Thymus (tissue), 11 donors: ENCODE results near the gene TMEM33. TPM values are rescaled to one million over a fixed set of nuclear protein-coding genes. Genes with fewer than 3 reads are reported as not detected.

Source experiments
- DNase-seq, 9 donors: peaks; one replicate each; pipeline ENCODE4 v3.0.0-alpha.2; 2013; ENCODE audit warnings: low spot score in 9 of 9, low read depth in 6 of 9, missing footprints in 1 of 9
- H3K27ac ChIP-seq, 2 donors: one replicate each; pipeline ENCODE4 v1.5.1; 2013; ENCODE audit warnings: control low read depth in 1 of 2, low read depth in 1 of 2, low read length in 1 of 2, mild to moderate bottlenecking in 1 of 2, moderate library complexity in 1 of 2
- H3K27me3 ChIP-seq, 2 donors: one replicate each; pipeline ENCODE4 v1.5.1; 2013; ENCODE audit warnings: low read length in 1 of 2; ENCODE audit not compliant: control insufficient read depth in 2 of 2, insufficient read depth in 1 of 2
- H3K36me3 ChIP-seq, 2 donors: one replicate each; pipeline ENCODE4 v1.5.1; 2013; ENCODE audit warnings: low read length in 1 of 2, mild to moderate bottlenecking in 1 of 2, moderate library complexity in 1 of 2; ENCODE audit not compliant: control insufficient read depth in 2 of 2, insufficient read depth in 2 of 2
- H3K4me1 ChIP-seq, 2 donors: one replicate each; pipeline ENCODE4 v1.5.1; 2013; ENCODE audit warnings: low read length in 2 of 2; ENCODE audit not compliant: control insufficient read depth in 2 of 2, insufficient read depth in 2 of 2
- H3K4me3 ChIP-seq, 2 donors: one replicate each; pipeline ENCODE4 v1.5.1; 2013; ENCODE audit warnings: low read length in 2 of 2, control low read depth in 1 of 2, mild to moderate bottlenecking in 1 of 2
- H3K9me3 ChIP-seq, 2 donors: one replicate each; pipeline ENCODE4 v1.5.1; 2013; ENCODE audit warnings: low read length in 1 of 2, mild to moderate bottlenecking in 1 of 2; ENCODE audit not compliant: control insufficient read depth in 2 of 2, insufficient read depth in 1 of 2
- WGBS: extraction: QIAGEN DNeasy Blood & Tissue Kit; methylation state at CpG from one replicate; pipeline ENCODE4 v1.1.7; 2013; 5-methylcytosine and 5-hydroxymethylcytosine counted together
- polyA plus RNA-seq: library from polyadenylated mRNA; stranded (reverse); fragments of 200-250 nt; gene quantifications from one replicate; pipeline ENCODE4 v1.2.3, GENCODE V29; 2013
- total RNA-seq: library from RNA; stranded (reverse); fragments of 120-200 nt; gene quantifications from one replicate; pipeline ENCODE4 v1.2.4, GENCODE V29; 2013
- donor health status: healthy.

TMEM33 gene
- total and polyA plus RNA-seq, 2 donors: 13.7 to 23.8 TPM

- Histone ChIP-seq H3K36me3 (no peaks in the 10 kb centered on the region), H3K4me1 (no peaks in the 10 kb centered on the region), H3K9me3 (peaks cover 0 to 6% of the 10 kb centered on the region in 2 donors), H3K4me3 (no peak within 1 kb of the TSS), H3K27me3 (no peaks in the 10 kb centered on the region), H3K27ac (no peak within 1 kb of the TSS)
- no peak for DNase-seq
- 94% methylated on average over 12 of the region's 12 CpGs for WGBS
Observed at GRCh38 chr4:41981456-41981855, 46.2 kb downstream of the TMEM33 start, which contains the start of gene DCAF4L1. Gene DCAF4L1 (plus strand): TSS chr4:41981756. CDS start chr4:41981793, 37 bp downstream.

GRCh38 chr4:41982716-41983115 lies 47.5 kb downstream of the TMEM33 start:
- H3K27me3 ChIP-seq: no peaks in the 10 kb centered on the region
- H3K36me3 ChIP-seq: no peaks in the 10 kb centered on the region
- H3K4me1 ChIP-seq: no peaks in the 10 kb centered on the region
- H3K9me3 ChIP-seq: peaks cover 0 to 6% of the 10 kb centered on the region in 2 donors
- no peak for DNase-seq
- H3K4me3 ChIP-seq: no peak overlapping the region
- 98% methylated on average over 22 of the region's 22 CpGs for WGBS
- no peak overlapping the region for H3K27ac ChIP-seq

DNA sequence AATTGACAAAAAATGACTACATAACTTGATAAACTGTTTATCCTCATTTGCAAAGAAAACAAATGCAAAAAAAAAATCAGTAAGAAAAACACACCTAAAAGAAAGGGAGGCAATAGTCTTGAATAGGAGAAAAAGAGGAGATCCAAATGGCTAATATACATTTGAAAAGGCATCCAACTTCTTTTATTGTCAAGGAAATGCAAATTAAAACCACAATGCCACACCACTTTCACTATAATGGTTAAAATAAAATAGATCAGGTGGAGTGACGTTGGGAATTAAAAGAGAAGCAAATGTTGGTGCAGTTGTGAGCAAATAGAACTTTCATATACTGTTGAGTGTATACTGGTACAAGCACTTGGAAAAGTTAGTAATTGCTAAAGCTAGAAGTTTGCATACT lies 49.9 kb downstream of the TMEM33 start:
- H3K4me3 ChIP-seq: no peak overlapping the region
- H3K4me1 ChIP-seq: peaks cover 0 to 2% of the 10 kb centered on the region in 2 donors
- no peak for DNase-seq
- no peaks in the 10 kb centered on the region for H3K27me3 ChIP-seq
- H3K36me3 ChIP-seq: no peaks in the 10 kb centered on the region
- H3K27ac ChIP-seq: no peak overlapping the region
- 51% methylated on average over 1 of the region's 1 CpG for WGBS
- peaks cover 0 to 6% of the 10 kb centered on the region in 2 donors for H3K9me3 ChIP-seq

- DNase-seq: peak in 3 of 9 donors; percentile 2 to 13 (median 13)
- H3K4me3 ChIP-seq: peak overlapping the region; percentile 78 to 95
- H3K4me1 ChIP-seq: peaks cover 9 to 12% of the 10 kb centered on the region in 2 donors
Observed at GRCh38 chr4:41989994-41990364, 54.8 kb downstream of the TMEM33 start.

DNA sequence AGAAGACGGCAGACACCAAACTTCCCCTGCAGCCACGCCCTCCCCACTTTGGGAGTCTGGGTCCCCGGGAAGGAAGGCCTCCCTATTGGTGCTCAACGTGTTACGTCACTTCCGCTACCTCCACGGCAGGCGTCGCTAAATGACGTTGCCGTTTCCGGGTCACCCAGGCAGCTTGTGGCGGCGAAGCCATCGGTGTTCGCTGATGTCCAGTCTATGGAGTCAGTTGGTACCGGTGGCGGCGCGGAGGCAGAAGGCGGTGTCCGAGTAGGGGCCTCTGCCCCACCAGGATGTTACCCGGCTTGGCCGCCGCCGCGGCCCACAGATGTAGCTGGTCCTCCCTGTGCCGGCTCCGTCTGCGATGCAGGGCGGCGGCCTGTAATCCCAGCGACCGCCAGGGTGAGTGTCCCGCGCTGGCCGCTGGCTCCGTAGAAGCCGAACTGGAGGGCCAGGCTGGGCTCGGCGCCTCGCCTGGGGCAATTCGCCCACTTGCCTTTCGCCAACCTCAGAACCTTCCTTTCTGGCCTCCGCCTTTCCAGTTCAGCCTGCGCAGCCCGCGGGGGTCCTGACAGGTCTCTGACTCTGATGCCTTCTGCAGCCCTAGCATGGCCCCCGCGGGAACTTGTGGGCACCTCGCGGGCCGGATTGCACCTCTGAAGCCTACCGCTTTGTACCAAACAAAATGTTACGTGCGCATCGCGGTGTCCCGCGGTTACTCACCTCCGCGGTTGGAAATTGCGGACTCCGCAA lies 55.3 kb downstream of the TMEM33 start, which contains the start of gene SLC30A9:
TSS of gene SLC30A9 (plus strand) at position 166 of the 747 bp plus-strand sequence. CDS start at position 288, 122 bp downstream.
- Histone ChIP-seq H3K4me1 (peaks cover 9 to 12% of the 10 kb centered on the region in 2 donors), H3K4me3 (peak within 1 kb of the TSS; percentile 78 to 95), H3K9me3 (no peaks in the 10 kb centered on the region), H3K27me3 (peaks cover 0 to 2% of the 10 kb centered on the region in 2 donors), H3K27ac (peak within 1 kb of the TSS; percentile 70 to 82), H3K36me3 (no peaks in the 10 kb centered on the region)
- WGBS: under 1% methylated on average over 64 of the region's 64 CpGs
- DNase-seq: peak; percentile 86 to 98 (median 94)

More at GRCh38 chr4:41989994-41990364, 54.8 kb downstream of the TMEM33 start:
- WGBS: 2% methylated on average over 12 of the region's 12 CpGs
- Histone ChIP-seq H3K36me3 (no peaks in the 10 kb centered on the region), H3K27me3 (peaks cover 0 to 2% of the 10 kb centered on the region in 2 donors), H3K27ac (peak overlapping the region; percentile 40 to 60), H3K9me3 (no peaks in the 10 kb centered on the region)

DNA sequence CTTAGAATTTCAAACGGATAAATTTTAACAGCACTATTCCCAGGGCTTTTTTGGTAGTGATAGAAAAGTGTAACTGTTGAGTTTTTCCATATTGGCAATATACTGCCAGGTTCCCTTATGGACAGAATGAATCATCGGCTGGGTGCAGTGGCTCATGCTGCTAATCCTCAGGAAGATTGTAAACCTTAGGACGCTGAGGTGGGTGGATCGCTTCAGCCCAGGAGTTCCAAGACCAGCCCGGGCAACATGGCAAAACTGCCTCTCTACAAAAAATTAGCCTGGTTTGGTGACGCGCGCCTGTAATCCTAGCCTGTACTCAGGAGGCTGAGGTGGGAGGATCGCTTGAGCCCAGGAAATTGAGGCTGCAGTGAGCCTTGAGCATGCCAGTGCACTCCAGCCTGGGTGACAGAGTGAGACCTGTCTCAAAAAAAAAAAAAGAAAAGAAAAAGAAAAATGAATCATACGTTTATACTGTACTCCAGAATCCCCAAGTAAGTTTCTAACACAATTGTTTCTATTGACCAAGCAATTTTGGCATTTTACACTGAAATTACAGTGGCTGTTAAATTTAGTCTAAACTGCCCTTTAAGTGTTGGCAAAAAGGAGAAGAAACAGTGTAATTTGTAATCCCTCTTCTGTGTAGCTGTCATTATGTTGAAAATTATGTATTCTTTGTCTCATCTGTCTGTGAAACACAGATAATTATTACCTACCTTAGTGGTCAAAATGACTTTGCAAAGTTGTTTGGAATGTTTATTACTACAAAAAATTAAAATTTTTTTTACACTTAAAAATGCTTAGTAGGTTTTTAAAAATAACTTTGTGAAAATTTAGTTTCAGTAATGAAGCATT lies 56.9 kb downstream of the TMEM33 start:
- peaks cover 0 to 2% of the 10 kb centered on the region in 2 donors for H3K27me3 ChIP-seq
- H3K36me3 ChIP-seq: no peaks in the 10 kb centered on the region
- no peak overlapping the region for H3K27ac ChIP-seq
- DNase-seq: no peak
- H3K9me3 ChIP-seq: no peaks in the 10 kb centered on the region
- peaks cover 9 to 12% of the 10 kb centered on the region in 2 donors for H3K4me1 ChIP-seq
- H3K4me3 ChIP-seq: no peak overlapping the region
- WGBS: 97% methylated on average over 10 of the region's 10 CpGs

DNA sequence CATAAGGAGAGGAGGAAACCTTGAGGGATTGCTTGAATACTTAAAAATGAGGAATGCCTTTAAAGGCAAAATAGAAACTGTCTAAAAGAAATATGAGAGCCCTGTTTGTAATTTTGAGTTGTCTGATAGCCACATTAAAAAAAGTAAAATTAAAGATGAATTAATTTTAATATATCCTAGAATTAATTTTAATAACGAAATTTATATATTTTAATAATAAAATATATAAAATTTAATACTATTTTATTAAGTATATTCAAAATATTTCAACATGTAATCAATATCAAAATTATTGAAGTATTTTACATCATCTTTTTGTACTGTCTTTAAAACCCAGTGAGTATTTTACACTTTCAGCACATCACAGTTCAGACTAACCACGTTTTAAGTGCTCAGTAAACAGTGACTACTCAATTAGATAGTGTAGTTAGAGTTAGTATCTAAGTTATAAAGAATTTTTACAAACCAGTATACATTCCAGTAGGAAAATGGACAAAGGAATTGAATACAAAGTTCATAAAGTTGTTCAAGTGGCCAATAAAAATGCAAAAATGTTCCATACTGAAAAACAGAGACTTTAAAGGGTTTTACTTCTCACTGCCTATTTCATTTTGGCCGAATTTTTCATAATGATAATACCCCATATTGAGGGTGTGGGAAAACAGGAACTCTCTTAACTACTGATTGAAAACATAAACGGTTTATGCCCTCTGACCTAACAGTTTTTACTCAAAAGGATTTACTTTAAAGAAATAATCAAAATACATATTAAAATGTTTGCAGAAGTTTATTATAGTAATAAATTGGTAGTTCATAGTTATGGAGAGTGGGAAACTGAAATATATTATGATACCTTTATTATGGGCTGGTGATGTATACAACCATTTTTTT lies 58.0 kb downstream of the TMEM33 start:
- DNase-seq: no peak
- WGBS: 92% methylated on average over 4 of the region's 4 CpGs
- H3K9me3 ChIP-seq: no peaks in the 10 kb centered on the region
- H3K36me3 ChIP-seq: no peaks in the 10 kb centered on the region
- H3K4me3 ChIP-seq: no peak overlapping the region
- H3K27ac ChIP-seq: no peak overlapping the region
- H3K27me3 ChIP-seq: peaks cover 0 to 2% of the 10 kb centered on the region in 2 donors
- peaks cover 9 to 12% of the 10 kb centered on the region in 2 donors for H3K4me1 ChIP-seq

GRCh38 chr4:41994461-41994985 lies 59.3 kb downstream of the TMEM33 start:
- H3K4me3 ChIP-seq: no peak overlapping the region
- no peak for DNase-seq
- peaks cover 0 to 2% of the 10 kb centered on the region in 2 donors for H3K27me3 ChIP-seq
- H3K36me3 ChIP-seq: no peaks in the 10 kb centered on the region
- 99% methylated on average over 3 of the region's 3 CpGs for WGBS
- H3K9me3 ChIP-seq: no peaks in the 10 kb centered on the region
- peaks cover 9 to 12% of the 10 kb centered on the region in 2 donors for H3K4me1 ChIP-seq
- H3K27ac ChIP-seq: no peak overlapping the region
